ENCODE results near the gene NBAS. TPM values are rescaled to one million over a fixed set of nuclear protein-coding genes. Genes with fewer than 3 reads are reported as not detected.

Gene NBAS
- total and polyA plus RNA-seq, 9 donors, result 25.8 to 48.9 (median 43.4) TPM

GRCh38 chr2:15311926-15312325 lies 249.2 kb downstream of the NBAS start:
- Histone ChIP-seq H3K4me3 (no peak overlapping the region), H3K4me1 (ENCODE audit: insufficient read depth) (no peaks in the 10 kb centered on the region), H3K36me3 (no peaks in the 10 kb centered on the region), H3K27ac (no peak overlapping the region), H3K27me3 (no peaks in the 10 kb centered on the region), H3K9me3 (no peaks in the 10 kb centered on the region)
- no peak for DNase-seq
- 92 to 96% (median 93%) methylated on average over 2 of the region's 2 CpGs for WGBS, 3 donors
- intact Hi-C loops (cut with DNase I), result no loop called here
- TF ChIP-seq POLR2A (IDR thresholded peaks at IDR 0.05) (no peak), EP300 (IDR thresholded peaks at IDR 0.05) (no peak)
- TF ChIP-seq, protein P1, sequence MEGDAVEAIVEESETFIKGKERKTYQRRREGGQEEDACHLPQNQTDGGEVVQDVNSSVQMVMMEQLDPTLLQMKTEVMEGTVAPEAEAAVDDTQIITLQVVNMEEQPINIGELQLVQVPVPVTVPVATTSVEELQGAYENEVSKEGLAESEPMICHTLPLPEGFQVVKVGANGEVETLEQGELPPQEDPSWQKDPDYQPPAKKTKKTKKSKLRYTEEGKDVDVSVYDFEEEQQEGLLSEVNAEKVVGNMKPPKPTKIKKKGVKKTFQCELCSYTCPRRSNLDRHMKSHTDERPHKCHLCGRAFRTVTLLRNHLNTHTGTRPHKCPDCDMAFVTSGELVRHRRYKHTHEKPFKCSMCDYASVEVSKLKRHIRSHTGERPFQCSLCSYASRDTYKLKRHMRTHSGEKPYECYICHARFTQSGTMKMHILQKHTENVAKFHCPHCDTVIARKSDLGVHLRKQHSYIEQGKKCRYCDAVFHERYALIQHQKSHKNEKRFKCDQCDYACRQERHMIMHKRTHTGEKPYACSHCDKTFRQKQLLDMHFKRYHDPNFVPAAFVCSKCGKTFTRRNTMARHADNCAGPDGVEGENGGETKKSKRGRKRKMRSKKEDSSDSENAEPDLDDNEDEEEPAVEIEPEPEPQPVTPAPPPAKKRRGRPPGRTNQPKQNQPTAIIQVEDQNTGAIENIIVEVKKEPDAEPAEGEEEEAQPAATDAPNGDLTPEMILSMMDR (IDR thresholded peaks at IDR 0.05), result no peak

DNA sequence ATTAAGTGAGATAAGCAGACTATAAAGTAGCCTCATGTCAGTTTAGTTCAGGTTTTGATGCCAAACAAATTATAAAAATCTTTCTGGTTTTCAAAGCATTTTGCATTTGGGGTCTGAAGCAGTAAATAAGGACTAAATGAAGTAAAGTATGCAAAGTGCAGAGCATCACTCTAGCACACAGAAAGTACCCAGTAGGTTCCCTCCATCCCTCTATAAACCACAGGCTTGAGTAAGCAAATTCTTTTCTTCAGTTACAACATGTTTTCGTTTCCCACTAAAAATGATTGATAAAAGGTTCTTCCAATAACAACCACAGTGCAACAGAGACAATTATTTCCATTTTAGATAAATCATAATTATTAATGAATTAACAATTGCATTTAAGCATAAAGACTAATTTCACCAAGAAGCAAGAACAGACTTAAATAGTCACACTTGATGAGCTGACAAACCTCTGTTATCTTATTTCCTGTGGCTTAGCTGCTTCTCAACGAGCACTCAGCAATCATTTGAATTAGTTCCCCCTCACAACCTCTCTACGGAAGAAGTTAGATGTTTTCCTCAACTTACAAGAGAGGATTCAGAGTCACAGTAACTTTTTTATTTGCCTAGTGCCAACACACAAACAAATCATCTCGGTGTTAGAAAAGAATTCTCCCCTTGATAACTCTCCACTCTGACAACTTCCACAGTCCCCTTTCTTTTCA lies 249.8 kb downstream of the NBAS start:
- no peaks in the 10 kb centered on the region for H3K9me3 ChIP-seq
- TF ChIP-seq POLR2A (IDR thresholded peaks at IDR 0.05), result no peak
- TF ChIP-seq, protein P1 (IDR thresholded peaks at IDR 0.05), result no peak
- no peak for TF ChIP-seq EP300 (IDR thresholded peaks at IDR 0.05)
- H3K27ac ChIP-seq, result no peak overlapping the region
- no peak overlapping the region for H3K4me3 ChIP-seq
- WGBS, 3 donors, result 57 to 63% (median 60%) methylated on average over 4 of the region's 4 CpGs
- H3K27me3 ChIP-seq, result no peaks in the 10 kb centered on the region
- no peaks in the 10 kb centered on the region for H3K4me1 ChIP-seq (ENCODE audit: insufficient read depth)
- intact Hi-C loops (cut with DNase I), result no loop called here
- no peak for DNase-seq
- no peaks in the 10 kb centered on the region for H3K36me3 ChIP-seq

DNA sequence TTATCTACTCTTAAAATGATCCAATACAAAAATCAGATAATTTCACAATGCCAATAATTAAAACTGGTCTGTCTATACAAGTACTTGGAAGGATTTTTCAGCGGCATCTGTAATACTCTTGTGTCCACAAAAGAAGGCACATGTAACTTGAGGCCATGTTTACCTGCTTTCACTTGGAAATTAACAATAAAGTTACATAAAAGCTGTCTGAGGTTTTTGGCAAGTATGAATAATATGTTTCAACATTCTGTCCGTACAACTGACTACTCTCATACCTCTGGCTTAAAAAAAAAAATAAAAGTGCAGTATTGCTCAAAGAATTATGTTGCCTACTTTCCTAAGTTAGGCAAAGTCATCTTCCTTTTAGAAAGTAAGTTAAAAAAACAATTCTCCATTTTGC lies 253.6 kb downstream of the NBAS start:
- H3K36me3 ChIP-seq, result no peaks in the 10 kb centered on the region
- intact Hi-C loops (cut with DNase I), result no loop called here
- DNase-seq, result no peak
- H3K9me3 ChIP-seq, result no peaks in the 10 kb centered on the region
- TF ChIP-seq POLR2A (IDR thresholded peaks at IDR 0.05) (no peak), EP300 (IDR thresholded peaks at IDR 0.05) (no peak)
- TF ChIP-seq, protein P1 (IDR thresholded peaks at IDR 0.05), result no peak
- 41 to 71% (median 45%) methylated on average over 2 of the region's 2 CpGs for WGBS, 3 donors
- H3K27me3 ChIP-seq, result no peaks in the 10 kb centered on the region
- no peak overlapping the region for H3K27ac ChIP-seq
- no peaks in the 10 kb centered on the region for H3K4me1 ChIP-seq (ENCODE audit: insufficient read depth)
- H3K4me3 ChIP-seq, result no peak overlapping the region

DNA sequence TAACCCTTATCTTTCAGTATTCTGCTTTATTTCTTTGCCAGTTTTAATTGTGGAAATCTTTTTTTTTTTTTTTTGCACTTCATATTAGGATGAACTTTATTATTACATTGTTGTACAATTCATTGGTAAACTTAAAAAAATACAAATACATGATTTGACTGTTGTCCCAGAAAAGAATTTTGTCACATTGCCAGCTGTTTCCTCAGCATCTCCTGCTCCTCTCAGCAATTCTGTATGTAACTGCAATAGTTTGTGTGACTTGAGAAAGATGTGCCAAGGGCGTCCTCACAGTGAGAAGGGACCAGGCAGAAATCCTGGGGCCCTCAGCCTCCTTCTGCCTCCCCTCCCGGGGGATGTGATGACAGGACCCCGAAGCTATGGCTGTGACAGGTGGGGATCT lies 254.4 kb downstream of the NBAS start:
- Histone ChIP-seq H3K27me3 (no peaks in the 10 kb centered on the region), H3K9me3 (no peaks in the 10 kb centered on the region), H3K36me3 (no peaks in the 10 kb centered on the region), H3K27ac (no peak overlapping the region), H3K4me1 (ENCODE audit: insufficient read depth) (no peaks in the 10 kb centered on the region), H3K4me3 (no peak overlapping the region)
- intact Hi-C loops (cut with DNase I), result no loop called here
- no peak for DNase-seq
- TF ChIP-seq EP300 (IDR thresholded peaks at IDR 0.05) (no peak), POLR2A (IDR thresholded peaks at IDR 0.05) (no peak)
- TF ChIP-seq, protein P1 (IDR thresholded peaks at IDR 0.05), result no peak
- WGBS, 3 donors, result 81 to 96% (median 94%) methylated on average over 3 of the region's 3 CpGs

Data from ovary (tissue), 9 donors.